HG03175 (cell line): ENCODE data around the gene MRPL53.
"Not testable (repeated sequence)": the region's sequence is repeated elsewhere in the genome, so short reads cannot be mapped to it uniquely, and the experiment has no call there.

Experiments
- ATAC-seq: cut with Tn5 transposase; IDR thresholded peaks from one replicate; pipeline ENCODE4 v1.9.1; 2021; ENCODE audit warnings: mild to moderate bottlenecking, moderate library complexity; ENCODE audit not compliant: unreplicated experiment

MRPL53 gene

DNA sequence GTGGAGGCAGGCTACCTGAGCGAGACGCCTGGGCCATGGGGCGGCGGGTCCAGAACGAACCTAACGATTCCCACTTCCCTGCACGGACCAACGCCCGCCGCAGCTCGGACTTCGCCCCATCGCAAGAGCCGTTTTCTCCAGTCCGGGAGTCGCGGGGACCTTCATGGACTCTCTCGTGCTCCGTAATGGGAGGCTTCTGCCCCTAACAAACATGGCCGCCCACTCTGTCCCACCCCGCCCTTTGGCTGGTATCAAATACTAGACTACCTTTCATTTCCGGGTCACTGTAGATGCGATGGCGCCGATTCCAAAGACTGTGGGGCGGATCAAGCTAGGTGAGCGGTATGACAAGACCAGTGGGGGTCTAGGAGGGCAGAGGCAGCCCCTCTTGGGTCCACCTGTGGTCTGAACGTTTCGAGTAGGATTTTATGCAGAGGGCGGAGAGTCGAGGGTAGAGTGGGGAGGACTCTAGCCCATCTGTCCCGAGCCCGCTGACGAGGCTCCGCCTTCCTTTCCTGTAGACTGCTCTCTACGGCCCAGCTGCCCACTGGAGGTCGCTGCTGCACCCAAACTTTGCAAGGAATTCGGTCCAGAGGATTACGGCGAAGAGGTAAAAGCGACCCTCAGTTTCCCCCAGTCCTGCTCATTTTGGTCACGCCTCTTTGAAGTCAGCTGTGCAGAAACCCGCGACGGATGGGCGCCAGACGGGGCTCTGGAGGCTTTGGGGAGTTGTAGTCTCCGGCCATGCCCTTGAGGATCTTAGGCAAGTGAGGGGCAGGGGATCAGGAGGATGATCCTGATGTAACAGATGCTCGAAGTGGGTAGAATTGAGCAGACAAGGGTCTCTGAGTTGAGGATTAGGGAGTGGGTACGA, 10.6 kb upstream of the MRPL53 start, which contains the start of the genes CCDC142 and TTC31:
TSS of gene CCDC142 (minus strand) at position 198 of the 874 bp plus-strand sequence. CDS start at position 37, 161 bp downstream.
TSS of gene TTC31 (plus strand) at position 281 of the 874 bp plus-strand sequence. CDS start at position 296, 15 bp downstream.
- peak; percentile 93 for ATAC-seq

GRCh38 chr2:74481961-74482800, 9.7 kb upstream of the MRPL53 start:
- peak; percentile 43 for ATAC-seq

DNA sequence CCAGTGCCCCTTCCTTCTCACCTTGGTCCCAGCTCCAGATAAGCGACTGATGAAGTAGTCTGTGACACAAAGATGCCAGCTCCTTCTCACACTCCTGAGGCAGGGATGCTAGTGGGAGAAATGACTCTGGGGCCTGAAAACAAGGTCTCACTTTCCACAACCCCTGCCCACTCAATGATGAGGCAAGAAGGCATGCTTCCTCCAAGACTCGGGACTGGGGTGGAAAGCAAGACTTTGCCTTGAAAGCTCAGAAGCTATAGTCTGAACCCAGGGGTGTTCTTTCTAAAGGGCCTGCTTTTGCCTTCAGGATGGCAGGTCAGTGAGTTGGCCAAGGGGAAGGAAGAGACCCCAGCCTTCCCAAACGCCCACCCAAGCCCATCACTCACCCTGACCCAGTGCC, 9.0 kb upstream of the MRPL53 start:
- no peak for ATAC-seq

GRCh38 chr2:74474899-74475298, 2.4 kb upstream of the MRPL53 start:
- ATAC-seq = no peak

DNA sequence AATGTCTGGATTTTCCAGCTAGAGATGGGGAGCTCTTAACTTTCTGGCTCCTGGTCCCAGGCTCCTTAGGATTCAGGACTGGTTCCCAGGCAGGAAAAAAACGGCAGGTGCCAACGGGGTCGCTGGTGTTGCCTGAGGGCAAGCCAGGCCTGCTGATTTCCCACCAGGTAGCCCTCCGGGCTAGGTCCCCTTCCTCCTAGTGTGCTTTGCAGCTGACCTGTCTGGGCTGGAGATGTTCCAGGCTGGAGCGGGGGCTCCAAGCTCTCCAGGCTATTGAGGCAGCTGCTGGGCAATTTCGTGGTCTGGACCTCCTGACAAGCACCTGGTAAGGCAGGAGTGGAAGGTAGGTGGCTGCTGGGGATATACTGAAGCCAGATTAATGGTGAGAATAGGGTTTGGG, 2.0 kb upstream of the MRPL53 start:
- ATAC-seq = no peak

DNA sequence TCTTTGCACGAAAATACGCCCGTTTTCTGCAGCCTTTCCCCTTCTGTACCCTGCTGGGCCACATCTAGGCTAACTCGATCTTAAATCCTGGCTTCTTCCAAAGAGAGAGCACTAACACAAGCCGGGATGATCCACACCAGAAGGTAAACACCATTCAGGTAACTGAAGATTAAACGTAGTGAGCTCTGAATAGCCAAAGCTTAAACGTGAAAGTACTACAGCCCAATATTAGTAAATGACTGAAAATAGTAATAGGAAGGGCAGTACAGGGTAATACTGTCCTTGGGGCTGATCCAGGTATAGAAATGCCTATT, 422 bp upstream of the MRPL53 start:
- no peak for ATAC-seq

DNA sequence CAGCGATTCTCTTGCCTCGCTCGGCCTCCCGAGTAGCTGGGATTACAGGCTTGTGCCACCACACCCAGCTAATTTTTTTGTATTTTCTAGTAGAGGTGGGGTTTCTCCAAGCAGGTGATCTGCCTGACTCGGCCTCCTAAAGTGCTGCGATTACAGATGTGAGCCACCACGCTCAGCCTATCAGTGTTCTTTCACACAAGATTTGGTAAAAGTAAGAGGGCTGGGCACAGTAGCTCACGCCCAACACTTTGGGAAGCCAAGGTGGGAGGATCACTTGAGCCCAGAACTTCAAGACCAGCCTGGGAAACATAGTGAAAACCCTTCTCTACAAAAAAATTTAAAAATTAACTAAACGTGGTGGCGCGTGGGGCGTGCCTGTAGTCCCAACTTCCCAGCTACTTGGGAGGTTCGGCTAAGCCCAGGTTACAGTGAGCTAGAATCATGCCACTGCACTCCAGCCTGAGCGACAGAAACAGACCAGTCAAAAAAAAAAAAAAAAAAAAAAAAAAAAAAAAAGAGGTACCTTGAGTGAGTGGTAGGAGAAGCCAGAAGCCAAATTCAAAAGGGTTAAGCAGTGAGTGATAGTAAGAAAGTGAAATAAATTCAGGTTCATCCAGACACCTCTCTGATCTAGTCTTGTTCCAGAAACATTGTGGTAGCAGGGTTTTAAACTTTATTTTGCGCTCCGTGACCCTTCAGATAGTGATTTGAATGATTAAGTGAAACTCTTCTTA, 981 bp downstream of the MRPL53 start:
- no peak for ATAC-seq

DNA sequence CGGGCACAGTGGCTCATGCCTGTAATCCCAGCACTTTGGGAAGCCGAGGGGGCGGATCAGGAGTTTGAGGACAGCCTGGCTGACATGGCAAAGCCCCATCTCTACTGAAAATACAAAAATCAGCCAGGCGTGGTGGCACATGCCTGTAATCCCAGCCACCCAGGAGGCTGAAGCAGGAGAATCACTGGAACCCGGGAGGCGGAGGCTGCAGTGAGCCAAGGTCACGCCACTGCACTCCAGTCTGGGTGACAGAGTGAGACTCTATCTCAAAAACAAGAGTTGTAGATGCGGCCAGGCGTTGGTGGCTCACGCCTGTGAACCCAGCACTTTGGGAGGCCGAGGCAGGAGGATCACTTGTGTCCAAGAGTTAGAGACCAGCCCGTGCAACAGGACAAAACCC, 1.7 kb downstream of the MRPL53 start:
- ATAC-seq = not testable (repeated sequence)

- ATAC-seq = no peak
Measured at GRCh38 chr2:74464406-74464805, 8.1 kb downstream of the MRPL53 start.

- ATAC-seq = no peak
Measured at GRCh38 chr2:74462786-74463105, 9.7 kb downstream of the MRPL53 start.

- ATAC-seq = no peak
Measured at GRCh38 chr2:74462054-74462785, 10.3 kb downstream of the MRPL53 start.

- ATAC-seq = no peak
Measured at GRCh38 chr2:74461187-74462053, 11.1 kb downstream of the MRPL53 start.

DNA sequence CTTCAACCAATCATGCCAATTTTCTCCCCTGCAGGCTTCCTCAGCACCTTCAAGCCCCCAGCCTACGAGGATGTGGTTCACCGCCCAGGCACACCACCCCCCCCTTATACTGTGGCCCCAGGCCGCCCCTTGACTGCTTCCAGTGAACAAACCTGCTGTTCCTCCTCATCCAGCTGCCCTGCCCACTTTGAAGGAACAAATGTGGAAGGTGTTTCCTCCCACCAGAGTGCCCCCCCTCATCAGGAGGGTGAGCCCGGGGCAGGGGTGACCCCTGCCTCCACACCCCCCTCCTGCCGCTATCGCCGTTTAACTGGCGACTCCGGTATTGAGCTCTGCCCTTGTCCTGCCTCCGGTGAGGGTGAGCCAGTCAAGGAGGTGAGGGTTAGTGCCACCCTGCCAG, 12.3 kb downstream of the MRPL53 start:
- not testable (repeated sequence) for ATAC-seq

- ATAC-seq = not testable (repeated sequence)
Measured at GRCh38 chr2:74459503-74460118, 12.9 kb downstream of the MRPL53 start.

GRCh38 chr2:74458938-74459363, 13.5 kb downstream of the MRPL53 start:
- ATAC-seq = no peak

DNA sequence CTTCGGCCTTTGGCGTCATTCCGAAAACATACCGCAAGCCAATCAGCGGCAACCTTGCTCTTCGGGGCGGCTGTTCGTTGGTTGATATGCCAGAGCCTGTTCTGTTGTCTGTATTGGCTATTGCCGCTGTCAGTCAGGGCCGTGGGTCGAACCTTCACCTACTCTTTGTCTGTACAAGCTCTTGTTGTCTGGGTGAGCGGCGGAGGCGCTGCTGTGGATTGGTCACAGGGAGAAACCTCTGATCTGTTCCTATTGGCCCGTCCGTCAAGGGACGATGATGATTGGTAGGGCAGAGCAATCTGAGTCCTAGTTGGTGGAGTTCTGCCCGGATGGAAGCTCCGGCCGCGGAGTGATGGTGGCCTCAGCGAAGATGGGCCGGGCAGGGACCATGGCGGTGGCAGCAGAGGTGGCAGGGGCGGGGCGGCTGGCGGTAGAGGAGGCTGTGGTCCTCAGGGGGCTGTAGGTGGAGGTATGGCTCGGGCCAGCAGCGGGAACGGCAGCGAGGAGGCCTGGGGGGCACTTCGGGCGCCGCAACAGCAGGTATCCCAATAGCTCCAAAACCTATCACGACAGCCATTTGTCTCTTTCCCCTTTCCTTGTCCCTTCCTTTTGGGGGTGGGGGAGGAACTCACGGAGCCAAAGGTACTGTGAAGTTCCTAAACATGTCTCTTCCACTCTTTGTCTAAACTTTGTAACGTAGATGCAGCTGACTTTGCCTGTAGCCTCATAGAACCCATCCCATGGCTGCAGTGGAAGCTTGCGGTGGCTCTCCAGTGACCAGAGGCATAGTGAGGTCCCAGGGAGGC, 14.1 kb downstream of the MRPL53 start, which contains the start of gene WBP1:
TSS of gene WBP1 (plus strand) at position 307 of the 806 bp plus-strand sequence. CDS start at position 472, 165 bp downstream.
- ATAC-seq = peak; percentile 85

GRCh38 chr2:74457549-74458131, 14.8 kb downstream of the MRPL53 start:
- peak; percentile 27 for ATAC-seq

- ATAC-seq = no peak
Measured at GRCh38 chr2:74457129-74457548, 15.3 kb downstream of the MRPL53 start.
